Measurements from ENCODE around the gene MTCH2.
A peak's percentile ranks its signal among the peaks of the same experiment; 100 is the strongest.
"Not testable (repeated sequence)": the region's sequence is repeated elsewhere in the genome, so short reads cannot be mapped to it uniquely, and the experiment has no call there.

The MTCH2 gene

GRCh38 chr11:47642099-47642855 lies at the start of gene MTCH2:
Gene MTCH2, minus strand, starts transcription at chr11:47642559. Its CDS starts 94 bp downstream, at chr11:47642465.
- DNase-seq (ENCODE audit: low read depth in 2 of 2): peak; percentile 92 to 93

- DNase-seq (ENCODE audit: low read depth in 2 of 2): no peak
These were observed 49.6 kb upstream of the MTCH2 start for GRCh38 chr11:47691979-47692378.

- no peak for DNase-seq (ENCODE audit: low read depth in 2 of 2)
These were observed 47.1 kb upstream of the MTCH2 start for GRCh38 chr11:47689480-47689879.

DNA sequence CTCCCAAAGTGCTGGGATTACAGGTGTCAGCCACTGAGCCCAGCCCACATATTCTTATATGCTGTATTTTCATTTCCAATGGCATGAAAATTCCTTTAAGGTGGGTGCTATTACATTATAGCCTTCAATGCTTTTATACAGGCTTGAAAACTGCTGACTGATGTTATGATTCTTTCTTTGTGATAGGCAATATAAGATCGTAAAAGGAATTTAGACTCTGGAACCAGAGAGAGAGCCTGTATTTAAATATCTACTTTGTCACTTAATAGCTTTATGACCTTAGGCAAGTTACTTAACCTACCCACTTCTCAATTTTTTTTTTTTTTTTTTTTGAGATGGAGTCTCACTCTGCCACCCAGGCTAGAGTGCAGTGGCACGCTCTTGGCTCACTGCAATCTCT lies 46.6 kb upstream of the MTCH2 start:
- DNase-seq (ENCODE audit: low read depth in 2 of 2): no peak

GRCh38 chr11:47688111-47688510 lies 45.8 kb upstream of the MTCH2 start:
- no peak for DNase-seq (ENCODE audit: low read depth in 2 of 2)

GRCh38 chr11:47686704-47687103 lies 44.3 kb upstream of the MTCH2 start:
- DNase-seq (ENCODE audit: low read depth in 2 of 2): not testable (repeated sequence)

DNA sequence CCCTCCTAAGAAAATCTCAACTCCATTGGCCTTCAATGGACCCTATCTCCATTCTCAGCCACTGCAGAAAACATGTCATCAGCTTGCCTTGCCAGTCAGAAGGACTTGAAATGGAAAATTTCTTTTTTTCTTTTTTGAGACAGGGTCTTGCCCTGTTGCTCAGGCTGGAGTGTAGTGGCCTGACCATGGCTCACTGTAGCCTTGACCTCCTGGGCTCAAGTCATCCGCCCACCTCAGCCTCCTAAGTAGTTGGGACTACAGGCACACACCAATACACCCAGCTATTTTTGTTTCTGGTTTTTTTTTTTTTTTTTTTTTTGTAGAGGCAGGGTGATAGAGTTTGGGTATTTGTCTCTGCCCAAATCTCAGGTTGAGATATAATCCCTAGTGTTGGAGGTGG lies 43.8 kb upstream of the MTCH2 start:
- no peak for DNase-seq (ENCODE audit: low read depth in 2 of 2)

GRCh38 chr11:47675851-47676250 lies 33.5 kb upstream of the MTCH2 start:
- DNase-seq (ENCODE audit: low read depth in 2 of 2): no peak

DNA sequence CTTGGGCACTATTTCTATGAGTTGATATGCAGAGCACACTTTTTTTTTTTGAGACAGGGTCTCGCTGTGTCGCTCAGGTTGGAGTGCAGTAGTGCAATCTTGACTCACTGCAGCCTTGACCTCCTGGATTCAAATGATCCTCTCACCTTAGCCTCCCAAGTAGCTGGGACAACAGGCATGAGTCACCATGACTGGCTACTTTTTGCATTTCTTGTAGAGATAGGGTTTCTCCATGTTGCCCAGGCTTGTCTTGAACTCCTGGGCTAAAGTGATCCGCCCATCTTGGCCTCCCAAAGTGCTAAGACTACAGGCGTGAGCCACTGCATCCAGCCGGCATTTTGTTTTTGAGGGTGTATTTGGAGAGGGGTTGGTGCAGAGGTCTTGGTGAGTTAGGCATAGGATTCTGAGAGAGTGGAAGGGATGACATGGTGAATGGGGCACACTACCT lies 29.9 kb upstream of the MTCH2 start:
- DNase-seq (ENCODE audit: low read depth in 2 of 2): no peak

GRCh38 chr11:47669856-47670255 lies 27.5 kb upstream of the MTCH2 start:
- DNase-seq (ENCODE audit: low read depth in 2 of 2): no peak

- DNase-seq (ENCODE audit: low read depth in 2 of 2): no peak
These were observed 26.3 kb upstream of the MTCH2 start for GRCh38 chr11:47668665-47669064.

- no peak for DNase-seq (ENCODE audit: low read depth in 2 of 2)
These were observed 25.2 kb upstream of the MTCH2 start for GRCh38 chr11:47667555-47667954.

DNA sequence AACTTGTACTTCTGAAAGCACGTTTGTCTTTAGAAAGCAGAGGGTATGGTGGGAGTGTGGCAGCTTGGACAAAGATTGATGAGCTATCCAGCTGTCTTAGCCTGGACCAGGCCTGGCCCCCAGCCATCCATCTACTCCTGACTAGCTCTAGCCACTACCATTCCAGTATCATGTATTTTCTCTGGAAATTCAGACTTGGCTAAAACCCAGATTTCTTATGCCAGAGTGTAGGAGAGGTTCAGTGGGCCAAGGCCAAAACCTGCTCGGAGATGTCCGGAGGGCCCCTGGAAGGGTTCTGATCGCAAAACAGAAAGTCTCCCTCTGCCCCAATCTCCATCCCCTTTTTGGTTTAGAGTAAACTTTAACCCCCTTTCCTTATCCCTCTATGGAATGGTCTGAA lies 24.8 kb upstream of the MTCH2 start:
- no peak for DNase-seq (ENCODE audit: low read depth in 2 of 2)

DNA sequence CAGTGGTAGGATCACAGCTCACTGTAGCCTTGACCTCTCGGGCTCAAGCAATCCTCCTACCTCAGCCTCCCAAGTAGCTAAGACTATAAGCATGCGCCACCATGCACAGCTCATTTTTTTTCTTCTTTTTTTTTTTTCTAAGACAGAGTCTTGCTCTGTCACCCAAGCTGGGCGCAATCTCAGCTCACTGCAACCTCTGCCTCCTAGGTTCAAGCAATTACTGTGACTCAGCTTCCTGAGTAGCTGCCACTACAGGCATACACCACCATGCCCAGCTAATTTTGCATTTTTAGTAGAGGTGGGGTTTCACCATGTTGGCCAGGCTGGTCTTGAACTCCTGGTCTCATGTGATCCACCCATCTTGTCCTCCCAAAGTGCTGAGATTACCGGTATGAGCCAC lies 22.6 kb upstream of the MTCH2 start:
- DNase-seq (ENCODE audit: low read depth in 2 of 2): not testable (repeated sequence)

GRCh38 chr11:47661245-47661644 lies 18.9 kb upstream of the MTCH2 start:
- DNase-seq (ENCODE audit: low read depth in 2 of 2): no peak

DNA sequence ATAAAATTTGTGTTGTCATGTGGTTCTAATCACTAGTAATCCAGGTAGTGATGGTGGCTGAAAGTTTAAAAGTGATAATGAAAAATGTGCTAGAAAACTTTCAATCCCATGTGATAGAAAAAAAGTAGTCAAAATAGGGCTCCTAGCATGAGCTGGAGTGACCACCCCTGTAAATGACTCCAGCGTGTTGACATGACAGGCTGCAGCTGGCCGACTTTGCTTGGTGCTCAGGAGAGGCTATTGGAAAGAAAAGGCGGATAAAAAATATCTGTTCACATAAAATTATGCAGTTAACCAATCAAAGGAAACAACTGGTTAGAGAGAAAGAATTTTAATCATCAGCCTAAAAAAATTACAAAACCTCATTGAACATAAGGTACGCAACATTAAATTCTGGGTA lies 16.9 kb upstream of the MTCH2 start:
- no peak for DNase-seq (ENCODE audit: low read depth in 2 of 2)

DNA sequence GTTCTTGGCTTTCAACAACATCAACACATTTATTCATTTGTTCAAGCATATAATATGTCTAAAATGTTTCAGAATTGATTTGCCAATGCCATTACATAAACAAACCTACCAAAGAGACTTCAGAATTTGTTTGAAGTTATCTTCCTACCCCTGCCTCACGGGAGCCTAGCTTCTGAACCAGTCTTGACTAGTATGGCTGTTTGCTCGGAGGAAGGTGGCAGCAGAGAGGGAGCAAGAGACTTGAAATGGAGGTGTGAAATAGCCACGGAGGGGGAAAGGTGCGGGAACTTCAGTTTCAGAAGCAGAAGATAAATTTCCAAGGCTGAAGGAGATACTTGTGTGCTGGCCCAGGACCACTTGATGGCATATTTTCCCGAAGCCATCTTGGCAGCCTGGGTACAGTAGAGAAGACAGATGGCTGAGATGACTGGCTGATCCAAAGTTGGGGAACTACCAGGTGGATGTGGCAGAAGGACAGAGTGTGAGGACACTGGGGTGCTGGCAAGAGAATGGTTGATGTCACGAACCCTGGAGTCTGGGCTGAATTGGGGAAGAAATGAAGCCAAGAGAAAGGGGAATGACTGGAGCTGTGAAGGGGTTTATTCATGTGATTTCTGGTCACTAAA lies 14.0 kb upstream of the MTCH2 start:
- no peak for DNase-seq (ENCODE audit: low read depth in 2 of 2)

DNA sequence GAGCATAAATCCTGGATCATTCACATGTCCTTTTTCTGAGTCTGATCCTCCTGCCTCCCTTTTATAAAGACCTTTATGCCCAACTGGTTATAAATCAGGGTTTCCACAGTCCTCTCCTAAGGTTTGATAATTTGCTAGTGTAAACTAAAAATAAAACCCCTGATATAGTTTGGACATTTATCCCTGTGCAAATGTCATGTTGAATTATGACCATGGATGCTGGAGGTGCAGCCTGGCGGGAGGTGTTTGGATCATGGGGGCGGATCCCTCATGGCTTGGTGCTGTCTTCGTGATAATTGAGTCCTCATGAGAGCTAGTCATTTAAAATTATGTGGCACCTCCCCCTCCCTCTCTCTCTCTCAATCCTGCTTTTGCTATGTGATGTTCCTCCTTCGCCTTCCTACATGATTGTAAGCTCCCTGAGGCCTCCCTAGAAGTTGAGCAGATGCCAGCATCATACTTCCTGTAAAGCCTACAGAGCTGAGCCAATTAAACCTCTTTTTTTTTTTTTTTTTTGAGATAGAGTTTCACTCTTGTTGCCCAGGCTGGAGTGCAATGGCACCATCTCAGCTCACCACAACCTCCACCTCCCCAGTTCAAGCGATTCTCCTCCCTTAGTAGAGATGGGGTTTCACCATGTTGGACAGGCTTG lies 9.6 kb upstream of the MTCH2 start:
- DNase-seq (ENCODE audit: low read depth in 2 of 2): no peak

GRCh38 chr11:47649276-47649675 lies 6.9 kb upstream of the MTCH2 start:
- no peak for DNase-seq (ENCODE audit: low read depth in 2 of 2)

- DNase-seq (ENCODE audit: low read depth in 2 of 2): no peak
These were observed 3.7 kb upstream of the MTCH2 start for GRCh38 chr11:47646019-47646418.

- no peak for DNase-seq (ENCODE audit: low read depth in 2 of 2)
These were observed 3.1 kb upstream of the MTCH2 start for GRCh38 chr11:47645500-47645899.

- no peak for DNase-seq (ENCODE audit: low read depth in 2 of 2)
These were observed 710 bp downstream of the MTCH2 start for GRCh38 chr11:47641600-47642098.

- not testable (repeated sequence) for DNase-seq (ENCODE audit: low read depth in 2 of 2)
These were observed 1.9 kb downstream of the MTCH2 start for GRCh38 chr11:47640506-47640905.
